GM12878 (cell line): ENCODE measurements around the gene TMEM163. TPM values are rescaled to one million over a fixed set of nuclear protein-coding genes. Genes with fewer than 3 reads are reported as not detected.

Source experiments
- ATAC-seq: fragments of 200-7000 bp; cut with Tn5 transposase; 3 replicates; pipeline ENCODE4 v1.9.1; 2020; ENCODE audit warnings: mild to moderate bottlenecking, moderate library complexity
- BruUV-seq: library from RNA; stranded (reverse); fragments of 400-500 nt; replicated peaks from 2 replicates; lab custom pipeline; 2021; lab: Mats Ljungman, UMichigan
- CTCF ChIA-PET: fragments of 300-600 bp; sonication (Branson Sonifier 250); formaldehyde crosslinking; extraction: SDS; loops from one replicate; lab custom pipeline; 2021; ENCODE audit warnings: inconsistent platforms; lab: Yijun Ruan, JAX
- POLR2A ChIA-PET: fragments of 350-600 bp; formaldehyde crosslinking; extraction: SDS; loops from one replicate; lab custom pipeline; 2021; ENCODE audit warnings: inconsistent platforms; lab: Charles Lee
- RAD21 ChIA-PET: fragments of 300-600 bp; sonication (Branson Sonifier 250); formaldehyde crosslinking; loops from one replicate; lab custom pipeline; 2023; ENCODE audit warnings: antibody characterized with exemption; ENCODE audit not compliant: unreplicated experiment; lab: Charles Lee
- SMC1A ChIA-PET: fragments of 300-600 bp; sonication (Branson Sonifier 250); formaldehyde crosslinking; loops from one replicate; lab custom pipeline; 2023; ENCODE audit not compliant: unreplicated experiment, uncharacterized antibody; lab: Charles Lee
- DNase-seq: peaks from one replicate; pipeline ENCODE4 v3.0.0-alpha.2; 2011; ENCODE audit warnings: low read depth, low spot score
- FAIRE-seq: peaks from 3 replicates; lab custom pipeline; 2011; peaks lifted over from hg19 to GRCh38; lab: Jason Lieb, UNC
- H2AFZ ChIP-seq: 2 replicates; pipeline ENCODE4 v1.6.0; 2011; ENCODE audit warnings: low read depth, low read length, control low read depth; ENCODE audit not compliant: control insufficient read depth
- H3K27ac ChIP-seq: 2 replicates; pipeline ENCODE4 v1.5.1; 2011; ENCODE audit warnings: control low read depth; ENCODE audit not compliant: control insufficient read depth, insufficient read depth
- H3K27me3 ChIP-seq, 2 experiments: replicated peaks in 1 of 2; 2 replicates each; pipeline versions ENCODE4 v1.6.0 to v1.6.1; 2011; ENCODE audit warnings: low read length in 1 of 2; ENCODE audit not compliant: control insufficient read depth in 2 of 2, insufficient read depth in 2 of 2
- H3K36me3 ChIP-seq, 2 experiments: 2 replicates each; pipeline ENCODE4 v1.5.1; 2011; ENCODE audit warnings: low read length in 1 of 2; ENCODE audit not compliant: control insufficient read depth in 2 of 2, insufficient read depth in 2 of 2
- H3K4me1 ChIP-seq: 2 replicates; pipeline ENCODE4 v1.6.1; 2011; ENCODE audit warnings: mild to moderate bottlenecking, low read length, moderate library complexity, mixed read lengths; ENCODE audit not compliant: control insufficient read depth, insufficient read depth
- H3K4me2 ChIP-seq: 2 replicates; pipeline ENCODE4 v1.6.0; 2011; ENCODE audit warnings: control low read depth; ENCODE audit not compliant: control insufficient read depth, insufficient read depth
- H3K4me3 ChIP-seq: fragments of 200-600 bp; sonication (generic); 2 replicates; pipeline ENCODE4 v1.5.1; 2016
- H3K79me2 ChIP-seq: 2 replicates; pipeline ENCODE4 v1.6.0; 2011; ENCODE audit warnings: low read length; ENCODE audit not compliant: control insufficient read depth, insufficient read depth
- H3K9ac ChIP-seq: 2 replicates; pipeline ENCODE4 v1.8.0; 2011; ENCODE audit warnings: low read length, control low read depth, mixed read lengths; ENCODE audit not compliant: control insufficient read depth, insufficient read depth
- H3K9me3 ChIP-seq: replicated peaks from 3 replicates; pipeline ENCODE4 v1.5.1; 2011; ENCODE audit warnings: mild to moderate bottlenecking, low read length; ENCODE audit not compliant: control insufficient read depth, insufficient read depth
- H4K20me1 ChIP-seq: 2 replicates; pipeline ENCODE4 v1.6.0; 2011; ENCODE audit not compliant: control insufficient read depth, insufficient read depth
- BACH1 ChIP-seq: fragments of 450-650 bp; IDR thresholded peaks from 2 replicates; pipeline ENCODE4 v1.6.1; 2017; ENCODE audit warnings: mild to moderate bottlenecking, borderline replicate concordance
- CHD1 ChIP-seq: IDR thresholded peaks from 2 replicates; pipeline ENCODE4 v1.6.1; 2012; ENCODE audit warnings: low read depth, low read length, improper control_type of control experiment
- ELK1 ChIP-seq: IDR thresholded peaks from 2 replicates; pipeline ENCODE4 v1.6.1; 2012; ENCODE audit warnings: low read depth, low read length, improper control_type of control experiment
- PRDM15 ChIP-seq: fragments of 450-650 bp; formaldehyde crosslinking; IDR thresholded peaks from 2 replicates; pipeline ENCODE4 v1.4.0; 2020; ENCODE audit warnings: mild to moderate bottlenecking, moderate library complexity
- RELA ChIP-seq: fragments of 450-650 bp; IDR thresholded peaks from 2 replicates; pipeline ENCODE4 v1.8.0; 2014; ENCODE audit warnings: borderline replicate concordance; ENCODE audit not compliant: partially characterized antibody
- SIN3A ChIP-seq: IDR thresholded peaks from 2 replicates; pipeline ENCODE4 v1.6.1; 2012; ENCODE audit warnings: low read depth, low read length, improper control_type of control experiment
- WGBS: methylation state at CpG from one replicate; pipeline ENCODE4 v1.1.6; 2016; ENCODE audit warnings: low lambda C conversion rate; ENCODE audit not compliant: insufficient replicate concordance, insufficient coverage; ENCODE audit errors: missing lambda C conversion rate; 5-methylcytosine and 5-hydroxymethylcytosine counted together
- in situ Hi-C: fragments of 300-500 bp; cut with MboI; formaldehyde crosslinking; loops from 9 replicates; pipeline ENCODE4 v1.14.3; 2018; ENCODE audit warnings: mixed read lengths
- intact Hi-C: fragments of 100-400 bp; cut with micrococcal nuclease; formaldehyde crosslinking; loops from one replicate; pipeline ENCODE4 v1.14.2; 2022; ENCODE audit not compliant: unreplicated experiment
- polyA plus RNA-seq, 11 experiments: library from polyadenylated mRNA; depleted of rRNA in 4 of 11; unstranded in 6 of 11; stranded (reverse) in 5 of 11; fragments of >200 nt; fragmentation: Nextera tagmentation in 4 of 11; fragmentation: Illumina TruSeq in 1 of 11; extraction: Ambion mirVana in 4 of 11; extraction: Trizol in 1 of 11; gene quantifications; 1 replicate in 1 of 11; 2 replicates in 10 of 11; pipeline versions ENCODE4 v1.2.1 to v1.2.3, GENCODE V29; 2011 to 2016; ENCODE audit warnings: inconsistent platforms in 2 of 11, missing spikeins in 2 of 11, low read depth in 1 of 11
- total RNA-seq, 4 experiments: library from RNA; depleted of rRNA in 3 of 4; stranded (reverse); fragments of >200 nt in 3 of 4; fragmentation: Illumina TruSeq in 1 of 4; extraction: Trizol in 1 of 4; gene quantifications; 2 replicates each; pipeline versions ENCODE4 v1.2.1 to v1.2.3, GENCODE V29; 2013 to 2021

Gene TMEM163
- total and polyA plus RNA-seq, 10 of the 15 experiments (the other 5 are each of a cell fraction or from before 2014, with no cell fraction given) = 0.05 to 0.11 (median 0.07) TPM; not detected in 4

- SMC1A ChIA-PET = no interaction called here
- WGBS = 98% methylated on average over 8 of the region's 8 CpGs
- H3K9ac ChIP-seq = no peak overlapping the region
- CTCF ChIA-PET = interaction anchor here (0.9 to 1.6 kb wide), 3 partner anchors 336 to 570 kb away, joined by 3 to 4 read pairs (median 4); no protein-coding TSS in a partner anchor
- no peaks in the 10 kb centered on the region for H4K20me1 ChIP-seq
- DNase-seq (no peak), FAIRE-seq (no peak), ATAC-seq (no peak)
- H3K4me2 ChIP-seq = no peak overlapping the region
- no peak overlapping the region for H2AFZ ChIP-seq
- no TSS peak for BruUV-seq
- no peaks in the 10 kb centered on the region for H3K79me2 ChIP-seq
- H3K9me3 ChIP-seq = no peaks in the 10 kb centered on the region
- H3K4me1 ChIP-seq = no peaks in the 10 kb centered on the region
- TF ChIP-seq PRDM15 (no peak), CHD1 (no peak), SIN3A (no peak), RELA (no peak), ELK1 (no peak), BACH1 (no peak)
- POLR2A ChIA-PET = no interaction called here
- H3K4me3 ChIP-seq = no peak overlapping the region
- H3K36me3 ChIP-seq = peaks cover 3 to 16% of the 10 kb centered on the region in 2 experiments; a peak in 3 of 4 replicates
- in situ Hi-C loops (no loop called here), intact Hi-C loops (loop anchor here (5.0 kb wide), 1 partner anchor 238 kb away; no protein-coding TSS in a partner anchor)
- no peaks in the 10 kb centered on the region for H3K27me3 ChIP-seq
- no peak overlapping the region for H3K27ac ChIP-seq
- RAD21 ChIA-PET = interaction anchor here (1.7 kb wide), 1 partner anchor 43 kb away, joined by 3 read pairs; no protein-coding TSS in a partner anchor
These were observed 264.4 kb downstream of the TMEM163 start for GRCh38 chr2:134454426-134454825.
